Measurements from ENCODE around the gene ZFYVE1. TPM values are rescaled to one million over a fixed set of nuclear protein-coding genes. Genes with fewer than 3 reads are reported as not detected.

Gene ZFYVE1
- total and polyA plus RNA-seq, 10 of the 15 experiments (the other 5 are each of a cell fraction or from before 2014, with no cell fraction given): 1.2 to 13.3 (median 6.4) TPM

GRCh38 chr14:73026845-73027542 is at the start of gene ZFYVE1 (continued):
- TF ChIP-seq ZNF687 (IDR thresholded peaks at IDR 0.05): peak; percentile 42; the same call in 1 of the 2 replicates
- peak; percentile 98 for TF ChIP-seq CREM (IDR thresholded peaks at IDR 0.05; ENCODE audit: low read depth)
- TF ChIP-seq KAT2A (conservative IDR thresholded peaks at IDR 0.05; ENCODE audit: control insufficient read depth, low read depth, low read length): no peak
- TF ChIP-seq NKRF (conservative IDR thresholded peaks at IDR 0.05): peak; percentile 97
- peak; percentile 83 for TF ChIP-seq EED (IDR thresholded peaks at IDR 0.05; ENCODE audit: low read depth)
- peak; percentile 66 for TF ChIP-seq RUNX3 (IDR thresholded peaks at IDR 0.05; ENCODE audit: low read length)
- peak; percentile 76; the same call in 1 of the 2 replicates for TF ChIP-seq BACH1 (IDR thresholded peaks at IDR 0.05; ENCODE audit: borderline replicate concordance)
- TF ChIP-seq MYC (IDR thresholded peaks at IDR 0.05; ENCODE audit: insufficient read depth, insufficient read length, insufficient replicate concordance, low read length, severe bottlenecking): no peak
- peak; percentile 30 for TF ChIP-seq USF1 (IDR thresholded peaks at IDR 0.05; ENCODE audit: borderline replicate concordance, extremely low read length, insufficient read depth, low read depth, low read length)
- TF ChIP-seq ZBTB33 (IDR thresholded peaks at IDR 0.05): no peak
- no peak for TF ChIP-seq NFYA (IDR thresholded peaks at IDR 0.05; ENCODE audit: borderline replicate concordance, low read depth, low read length)
- TF ChIP-seq SMAD1 (IDR thresholded peaks at IDR 0.05; ENCODE audit: low read depth, partially characterized antibody): no peak
- 0 out of 2 replicates have a peak, but pooled peaks have one; percentile 38 for TF ChIP-seq ZNF207 (IDR thresholded peaks at IDR 0.05; ENCODE audit: borderline replicate concordance)
- TF ChIP-seq SPI1 (IDR thresholded peaks at IDR 0.05; ENCODE audit: borderline replicate concordance, insufficient read depth, low read depth, low read length): 0 out of 2 replicates have a peak, but pooled peaks have one; percentile 25
- 0 out of 2 replicates have a peak, but pooled peaks have one; percentile 54 for TF ChIP-seq CBFB (IDR thresholded peaks at IDR 0.05; ENCODE audit: low read depth)
- peak; percentile 68 for TF ChIP-seq ELK1 (IDR thresholded peaks at IDR 0.05; ENCODE audit: low read depth, low read length)

Data from GM12878 (cell line).